Activated CD4-positive, CD25-positive, alpha-beta regulatory T cell treated with anti-CD3 and anti-CD28 coated beads, Interleukin-2, amount 50 U/mL, for 72 hours (primary cell): Measurements from ENCODE around the gene ITGA1.
"Not testable (repeated sequence)": the region's sequence is repeated elsewhere in the genome, so short reads cannot be mapped to it uniquely, and the experiment has no call there.

Experiments used
- DNase-seq: peaks from one replicate; pipeline ENCODE4 v3.0.0; 2021

Gene ITGA1

GRCh38 chr5:52834320-52834719 is 46.6 kb downstream of the ITGA1 start:
- no peak for DNase-seq

GRCh38 chr5:52837068-52837467 is 49.4 kb downstream of the ITGA1 start:
- no peak for DNase-seq

- DNase-seq = no peak
Observed at GRCh38 chr5:52837591-52838001, 49.9 kb downstream of the ITGA1 start.

GRCh38 chr5:52838326-52839015 is 50.8 kb downstream of the ITGA1 start:
- DNase-seq = no peak

- DNase-seq = no peak
Observed at GRCh38 chr5:52839285-52839684, 51.6 kb downstream of the ITGA1 start.

GRCh38 chr5:52840277-52841050 is 52.7 kb downstream of the ITGA1 start:
- DNase-seq = no peak

GRCh38 chr5:52841114-52841513 is 53.4 kb downstream of the ITGA1 start:
- no peak for DNase-seq

GRCh38 chr5:52842111-52842510 is 54.4 kb downstream of the ITGA1 start:
- no peak for DNase-seq

- DNase-seq = no peak
Observed at GRCh38 chr5:52844885-52845284, 57.2 kb downstream of the ITGA1 start.

GRCh38 chr5:52846182-52846842 is 58.6 kb downstream of the ITGA1 start:
- DNase-seq = no peak

GRCh38 chr5:52848688-52849087 is 61.0 kb downstream of the ITGA1 start:
- not testable (repeated sequence) for DNase-seq

- no peak for DNase-seq
Observed at GRCh38 chr5:52849544-52849943, 61.8 kb downstream of the ITGA1 start.

- DNase-seq = no peak
Observed at GRCh38 chr5:52853650-52854049, 65.9 kb downstream of the ITGA1 start.

GRCh38 chr5:52854301-52854700 is 66.6 kb downstream of the ITGA1 start:
- no peak for DNase-seq

GRCh38 chr5:52854949-52855348 is 67.2 kb downstream of the ITGA1 start:
- DNase-seq = no peak

- no peak for DNase-seq
Observed at GRCh38 chr5:52856564-52856963, 68.8 kb downstream of the ITGA1 start.

GRCh38 chr5:52859628-52860027 is 71.9 kb downstream of the ITGA1 start:
- DNase-seq = no peak

- DNase-seq = no peak
Observed at GRCh38 chr5:52861368-52861767, 73.7 kb downstream of the ITGA1 start.

- DNase-seq = no peak
Observed at GRCh38 chr5:52863715-52864290, 76.1 kb downstream of the ITGA1 start.

GRCh38 chr5:52864371-52864770 is 76.7 kb downstream of the ITGA1 start:
- no peak for DNase-seq

- DNase-seq = no peak
Observed at GRCh38 chr5:52864884-52865283, 77.2 kb downstream of the ITGA1 start.

- DNase-seq = not testable (repeated sequence)
Observed at GRCh38 chr5:52865991-52866390, 78.3 kb downstream of the ITGA1 start.

- no peak for DNase-seq
Observed at GRCh38 chr5:52867809-52868208, 80.1 kb downstream of the ITGA1 start.

- DNase-seq = no peak
Observed at GRCh38 chr5:52868417-52868816, 80.7 kb downstream of the ITGA1 start.
